ENCODE measurements around the gene SMG6.
"Not testable (repeated sequence)": the region's sequence is repeated elsewhere in the genome, so short reads cannot be mapped to it uniquely, and the experiment has no call there.

GRCh38 chr17:2199386-2199785 lies 104.2 kb downstream of the SMG6 start:
- TF ChIP-seq CTCF, EP300 (IDR thresholded peaks at IDR 0.05): not testable (repeated sequence)
